B cell (primary cell): Measurements from ENCODE around the gene TMPRSS7.

ENCODE experiments used
- CTCF ChIP-seq: fragments of 200-600 bp; IDR thresholded peaks from one replicate; pipeline ENCODE4 v1.8.0; 2022; ENCODE audit warnings: antibody characterized with exemption, mild to moderate bottlenecking
- EZH2 ChIP-seq: IDR thresholded peaks from 2 replicates; pipeline ENCODE4 v1.6.1; 2012; ENCODE audit warnings: borderline replicate concordance, low read depth, mild to moderate bottlenecking, moderate library complexity, low read length; ENCODE audit not compliant: insufficient read depth, poor library complexity, severe bottlenecking

GRCh38 chr3:112046599-112046998, 12.1 kb downstream of the TMPRSS7 start:
- TF ChIP-seq EZH2 (no peak), CTCF (no peak)
